ENCODE results near the gene ARHGEF25.

Gene ARHGEF25

DNA sequence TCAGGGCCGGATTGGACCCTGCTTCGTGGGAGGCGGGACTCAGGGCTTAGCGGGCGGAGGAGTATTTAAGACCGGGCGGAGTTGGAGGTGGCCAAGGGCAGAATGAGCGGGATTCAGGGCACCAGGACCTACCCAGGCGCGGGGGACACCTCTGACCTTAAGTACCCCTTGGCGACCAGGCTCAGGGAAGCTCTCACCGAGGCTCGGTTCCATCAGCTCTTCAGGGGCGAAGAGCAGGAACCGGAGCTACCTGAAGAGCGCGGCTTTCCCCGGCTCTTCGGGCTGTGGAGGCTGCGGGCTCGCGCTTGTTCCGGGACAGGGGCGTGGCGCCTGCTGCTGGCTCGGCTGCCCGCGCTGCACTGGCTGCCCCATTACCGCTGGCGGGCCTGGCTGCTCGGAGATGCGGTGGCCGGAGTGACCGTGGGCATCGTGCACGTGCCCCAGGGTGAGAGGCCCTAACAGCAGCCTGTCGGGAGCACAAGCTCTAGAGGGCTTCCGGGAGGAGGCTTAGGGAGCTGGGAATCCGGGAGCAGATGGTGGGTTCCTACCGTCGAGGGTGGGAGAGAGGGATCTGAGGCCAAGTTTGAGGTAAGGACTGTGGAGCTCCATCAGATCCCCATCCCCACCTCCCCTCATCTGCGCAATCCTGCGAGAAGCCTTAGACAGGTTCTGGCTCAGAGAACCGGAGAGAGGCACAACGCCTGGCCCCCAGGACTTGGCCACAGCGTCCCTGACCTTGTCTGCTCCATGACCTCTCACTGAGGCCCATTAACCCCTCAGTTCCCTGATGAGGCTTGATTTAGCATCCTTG, 8.4 kb downstream of the ARHGEF25 start:
- Histone ChIP-seq H3K27ac (ENCODE audit: extremely low read depth, low read depth, low read length) (no peak overlapping the region), H3K9me3 (ENCODE audit: control insufficient read depth, insufficient read depth, low read depth, low read length) (no peaks in the 10 kb centered on the region), H3K4me1 (ENCODE audit: control insufficient read depth, insufficient read depth, low read length) (no peaks in the 10 kb centered on the region), H3K4me3 (ENCODE audit: low read depth, low read length) (no peak overlapping the region), H3K36me3 (ENCODE audit: control insufficient read depth in 2 of 2, insufficient read depth in 1 of 2, low read length in 2 of 2) (peaks cover 0 to 50% of the 10 kb centered on the region in 2 experiments; a peak in 1 of 3 replicates)
- no peak for TF ChIP-seq ZNF155 (tag by site-specific recombination; IDR thresholded peaks at IDR 0.05)
- TF ChIP-seq, protein P1, sequence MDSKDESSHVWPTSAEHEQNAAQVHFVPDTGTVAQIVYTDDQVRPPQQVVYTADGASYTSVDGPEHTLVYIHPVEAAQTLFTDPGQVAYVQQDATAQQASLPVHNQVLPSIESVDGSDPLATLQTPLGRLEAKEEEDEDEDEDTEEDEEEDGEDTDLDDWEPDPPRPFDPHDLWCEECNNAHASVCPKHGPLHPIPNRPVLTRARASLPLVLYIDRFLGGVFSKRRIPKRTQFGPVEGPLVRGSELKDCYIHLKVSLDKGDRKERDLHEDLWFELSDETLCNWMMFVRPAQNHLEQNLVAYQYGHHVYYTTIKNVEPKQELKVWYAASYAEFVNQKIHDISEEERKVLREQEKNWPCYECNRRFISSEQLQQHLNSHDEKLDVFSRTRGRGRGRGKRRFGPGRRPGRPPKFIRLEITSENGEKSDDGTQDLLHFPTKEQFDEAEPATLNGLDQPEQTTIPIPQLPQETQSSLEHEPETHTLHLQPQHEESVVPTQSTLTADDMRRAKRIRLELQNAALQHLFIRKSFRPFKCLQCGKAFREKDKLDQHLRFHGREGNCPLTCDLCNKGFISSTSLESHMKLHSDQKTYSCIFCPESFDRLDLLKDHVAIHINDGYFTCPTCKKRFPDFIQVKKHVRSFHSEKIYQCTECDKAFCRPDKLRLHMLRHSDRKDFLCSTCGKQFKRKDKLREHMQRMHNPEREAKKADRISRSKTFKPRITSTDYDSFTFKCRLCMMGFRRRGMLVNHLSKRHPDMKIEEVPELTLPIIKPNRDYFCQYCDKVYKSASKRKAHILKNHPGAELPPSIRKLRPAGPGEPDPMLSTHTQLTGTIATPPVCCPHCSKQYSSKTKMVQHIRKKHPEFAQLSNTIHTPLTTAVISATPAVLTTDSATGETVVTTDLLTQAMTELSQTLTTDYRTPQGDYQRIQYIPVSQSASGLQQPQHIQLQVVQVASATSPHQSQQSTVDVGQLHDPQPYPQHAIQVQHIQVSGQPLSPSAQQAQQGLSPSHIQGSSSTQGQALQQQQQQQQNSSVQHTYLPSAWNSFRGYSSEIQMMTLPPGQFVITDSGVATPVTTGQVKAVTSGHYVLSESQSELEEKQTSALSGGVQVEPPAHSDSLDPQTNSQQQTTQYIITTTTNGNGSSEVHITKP (tag by site-specific recombination; IDR thresholded peaks at IDR 0.05), result no peak
- TF ChIP-seq ZNF677 (tag by site-specific recombination; IDR thresholded peaks at IDR 0.05), result no peak
- TF ChIP-seq ZNF423 (tag by site-specific recombination; IDR thresholded peaks at IDR 0.05), result no peak
- no peak for TF ChIP-seq ZNF555 (tag by site-specific recombination; conservative IDR thresholded peaks at IDR 0.05)
- TF ChIP-seq ZNF664 (tag by site-specific recombination; IDR thresholded peaks at IDR 0.05), result no peak
- no peak for TF ChIP-seq ZBTB7A (tag by site-specific recombination; IDR thresholded peaks at IDR 0.05; ENCODE audit: low read depth)
- ChIA-PET CTCF (interaction anchor here (0.9 to 4.5 kb wide), 10 partner anchors 11 to 83 kb away, joined by 3 to 113 read pairs (median 4); partner anchors contain the start of genes B4GALNT1 and DCTN2), POLR2A (interaction anchor here (0.5 to 1.8 kb wide), 5 partner anchors 8 to 161 kb away, joined by 3 to 7 read pairs (median 4); partner anchors contain the start of genes ARHGEF25 and DTX3)

DNA sequence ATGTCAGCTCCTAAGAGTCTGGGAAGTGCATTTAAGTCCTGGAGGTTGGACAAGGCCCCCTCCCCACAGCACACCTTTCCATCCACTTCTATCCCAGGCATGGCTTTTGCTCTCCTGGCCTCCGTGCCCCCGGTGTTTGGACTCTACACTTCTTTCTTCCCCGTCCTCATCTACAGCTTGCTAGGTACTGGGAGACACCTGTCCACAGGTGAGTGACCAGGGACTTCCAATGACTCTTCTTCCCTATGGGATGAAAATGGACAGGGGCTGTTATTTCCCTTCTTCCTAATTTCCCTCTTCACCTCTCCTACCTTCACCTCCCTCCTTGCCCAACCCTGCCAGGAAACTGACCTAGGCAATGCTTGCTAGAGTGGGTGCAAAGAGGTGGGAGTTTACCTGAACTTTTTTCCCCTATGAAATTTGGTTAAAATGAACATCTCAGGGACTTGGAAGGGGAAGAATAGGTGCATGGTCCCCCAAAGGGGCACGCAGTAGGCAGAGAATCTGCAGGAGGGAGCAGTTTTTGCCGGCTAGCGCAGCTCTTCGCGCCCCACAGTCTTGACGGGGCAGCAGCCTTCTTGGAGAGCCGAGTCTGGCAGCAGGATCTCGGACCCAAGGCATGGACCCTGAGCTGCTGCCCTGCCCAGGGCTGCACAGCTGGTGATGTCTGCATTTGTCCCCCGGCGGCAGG, 9.2 kb downstream of the ARHGEF25 start:
- H3K36me3 ChIP-seq (ENCODE audit: control insufficient read depth in 2 of 2, insufficient read depth in 1 of 2, low read length in 2 of 2), result peaks cover 0 to 50% of the 10 kb centered on the region in 2 experiments; a peak in 1 of 3 replicates
- TF ChIP-seq ZNF324 (tag by site-specific recombination; IDR thresholded peaks at IDR 0.05) (no peak), ZEB2 (tag by site-specific recombination; IDR thresholded peaks at IDR 0.05) (0 out of 2 replicates have a peak, but pooled peaks have one; percentile 38)
- POLR2A ChIA-PET, result interaction anchor here (0.6 to 1.8 kb wide), 4 partner anchors 9 to 109 kb away, joined by 3 to 7 read pairs (median 4); partner anchors contain the start of genes ARHGEF25 and DTX3
- no peak overlapping the region for H3K27ac ChIP-seq (ENCODE audit: extremely low read depth, low read depth, low read length)
- no peaks in the 10 kb centered on the region for H3K4me1 ChIP-seq (ENCODE audit: control insufficient read depth, insufficient read depth, low read length)
- CTCF ChIA-PET, result interaction anchor here (0.6 to 4.5 kb wide), 18 partner anchors 10 to 992 kb away, joined by 3 to 113 read pairs (median 4); partner anchors contain the start of genes B4GALNT1 and DCTN2
- H3K9me3 ChIP-seq (ENCODE audit: control insufficient read depth, insufficient read depth, low read depth, low read length), result no peaks in the 10 kb centered on the region
- no peak overlapping the region for H3K4me3 ChIP-seq (ENCODE audit: low read depth, low read length)

DNA sequence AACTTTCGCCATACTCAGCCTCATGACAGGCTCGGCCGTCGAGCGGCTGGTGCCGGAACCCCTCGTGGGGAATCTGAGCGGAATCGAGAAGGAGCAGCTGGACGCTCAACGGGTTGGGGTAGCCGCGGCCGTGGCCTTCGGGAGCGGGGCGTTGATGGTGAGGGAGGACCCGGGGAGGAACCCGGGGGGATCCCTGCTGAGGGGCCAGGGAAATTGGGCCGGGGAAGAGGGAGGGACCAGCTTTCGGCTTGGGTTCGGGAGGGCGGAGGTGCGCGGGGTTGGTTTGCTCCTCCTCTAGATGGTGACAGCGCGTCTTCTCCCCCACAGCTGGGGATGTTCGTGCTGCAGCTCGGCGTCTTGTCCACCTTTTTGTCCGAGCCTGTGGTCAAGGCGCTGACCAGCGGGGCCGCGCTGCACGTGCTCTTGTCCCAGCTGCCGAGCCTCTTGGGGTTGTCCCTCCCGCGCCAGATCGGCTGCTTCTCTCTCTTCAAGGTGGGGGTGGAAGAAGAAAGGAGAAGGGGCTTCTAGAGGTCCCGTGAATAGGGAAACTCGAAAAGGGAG, 9.8 kb downstream of the ARHGEF25 start:
- Histone ChIP-seq H3K36me3 (ENCODE audit: control insufficient read depth in 2 of 2, insufficient read depth in 1 of 2, low read length in 2 of 2) (peaks cover 0 to 50% of the 10 kb centered on the region in 2 experiments; a peak in 1 of 3 replicates), H3K4me3 (ENCODE audit: low read depth, low read length) (no peak overlapping the region), H3K27ac (ENCODE audit: extremely low read depth, low read depth, low read length) (no peak overlapping the region), H3K4me1 (ENCODE audit: control insufficient read depth, insufficient read depth, low read length) (no peaks in the 10 kb centered on the region), H3K9me3 (ENCODE audit: control insufficient read depth, insufficient read depth, low read depth, low read length) (no peaks in the 10 kb centered on the region)
- ChIA-PET POLR2A (interaction anchor here (0.6 to 1.8 kb wide), 2 partner anchors 38 to 110 kb away, joined by 3 to 6 read pairs; no protein-coding TSS in a partner anchor), CTCF (interaction anchor here (0.7 to 4.5 kb wide), 15 partner anchors 10 to 992 kb away, joined by 3 to 113 read pairs (median 4); partner anchors contain the start of gene B4GALNT1)
- TF ChIP-seq ZNF600 (tag by site-specific recombination; IDR thresholded peaks at IDR 0.05) (no peak), IKZF3 (tag by site-specific recombination; IDR thresholded peaks at IDR 0.05) (no peak), ZNF169 (tag by site-specific recombination; IDR thresholded peaks at IDR 0.05) (no peak), HOXA7 (CRISPR knock-in tag; IDR thresholded peaks at IDR 0.05; ENCODE audit: borderline replicate concordance) (no peak), ZNF354C (tag by site-specific recombination; IDR thresholded peaks at IDR 0.05; ENCODE audit: borderline replicate concordance, low read depth) (no peak), ZSCAN16 (tag by site-specific recombination; IDR thresholded peaks at IDR 0.05) (no peak), ZNF426 (tag by site-specific recombination; IDR thresholded peaks at IDR 0.05) (no peak), GFI1B (tag by site-specific recombination; IDR thresholded peaks at IDR 0.05) (no peak), ZNF776 (tag by site-specific recombination; IDR thresholded peaks at IDR 0.05; ENCODE audit: borderline replicate concordance) (no peak), BCL11B (tag by site-specific recombination; IDR thresholded peaks at IDR 0.05; ENCODE audit: low read depth) (no peak), ZNF211 (tag by site-specific recombination; IDR thresholded peaks at IDR 0.05; ENCODE audit: low read depth) (no peak)
- TF ChIP-seq, protein P2, sequence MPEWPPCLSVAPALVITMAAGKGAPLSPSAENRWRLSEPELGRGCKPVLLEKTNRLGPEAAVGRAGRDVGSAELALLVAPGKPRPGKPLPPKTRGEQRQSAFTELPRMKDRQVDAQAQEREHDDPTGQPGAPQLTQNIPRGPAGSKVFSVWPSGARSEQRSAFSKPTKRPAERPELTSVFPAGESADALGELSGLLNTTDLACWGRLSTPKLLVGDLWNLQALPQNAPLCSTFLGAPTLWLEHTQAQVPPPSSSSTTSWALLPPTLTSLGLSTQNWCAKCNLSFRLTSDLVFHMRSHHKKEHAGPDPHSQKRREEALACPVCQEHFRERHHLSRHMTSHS (tag by site-specific recombination; IDR thresholded peaks at IDR 0.05), result no peak

All from HEK293 (cell line).